ENCODE measurements around the gene DMPK.
"Not testable (repeated sequence)": the region's sequence is repeated elsewhere in the genome, so short reads cannot be mapped to it uniquely, and the experiment has no call there.

Gene DMPK

GRCh38 chr19:45814851-45815480, 32.7 kb upstream of the DMPK start, which contains the start of gene RSPH6A:
Gene RSPH6A, minus strand, starts transcription at chr19:45815308. Its CDS starts 132 bp downstream, at chr19:45815176.
- DNase-seq = no peak

GRCh38 chr19:45814166-45814780, 32.0 kb upstream of the DMPK start:
- no peak for DNase-seq

- no peak for DNase-seq
Observed at GRCh38 chr19:45812297-45812696, 30.0 kb upstream of the DMPK start.

GRCh38 chr19:45809643-45810159, 27.4 kb upstream of the DMPK start:
- peak; percentile 97 for DNase-seq

GRCh38 chr19:45805719-45806118, 23.4 kb upstream of the DMPK start:
- no peak for DNase-seq

GRCh38 chr19:45804959-45805230, 22.6 kb upstream of the DMPK start:
- no peak for DNase-seq

- no peak for DNase-seq
Observed at GRCh38 chr19:45804140-45804958, 22.1 kb upstream of the DMPK start.

GRCh38 chr19:45801603-45802175, 19.4 kb upstream of the DMPK start:
- no peak for DNase-seq

GRCh38 chr19:45800070-45800553, 17.8 kb upstream of the DMPK start:
- no peak for DNase-seq

- not testable (repeated sequence) for DNase-seq
Observed at GRCh38 chr19:45799541-45799940, 17.3 kb upstream of the DMPK start.

GRCh38 chr19:45798995-45799517, 16.8 kb upstream of the DMPK start:
- peak; percentile 80 for DNase-seq

- DNase-seq = no peak
Observed at GRCh38 chr19:45794627-45795026, 12.3 kb upstream of the DMPK start.

- DNase-seq = no peak
Observed at GRCh38 chr19:45793876-45794275, 11.6 kb upstream of the DMPK start.

- DNase-seq = no peak
Observed at GRCh38 chr19:45793178-45793564, 10.9 kb upstream of the DMPK start.

- DNase-seq = peak; percentile 98
Observed at GRCh38 chr19:45792470-45793177, 10.3 kb upstream of the DMPK start, which contains the start of gene DMWD. Gene DMWD, minus strand, starts transcription at chr19:45792845. Its CDS starts 89 bp downstream, at chr19:45792756.

- DNase-seq = no peak
Observed at GRCh38 chr19:45791744-45792469, 9.6 kb upstream of the DMPK start.

GRCh38 chr19:45790942-45791341, 8.7 kb upstream of the DMPK start:
- DNase-seq = no peak

- DNase-seq = no peak
Observed at GRCh38 chr19:45789035-45789786, 6.9 kb upstream of the DMPK start.

- no peak for DNase-seq
Observed at GRCh38 chr19:45786533-45786894, 4.2 kb upstream of the DMPK start.

- no peak for DNase-seq
Observed at GRCh38 chr19:45785781-45786532, 3.7 kb upstream of the DMPK start.
